Endothelial cell (in vitro differentiated cells): Measurements from ENCODE around the gene ADPRHL1. TPM values are rescaled to one million over a fixed set of nuclear protein-coding genes. Genes with fewer than 3 reads are reported as not detected.
"Not testable (repeated sequence)": the region's sequence is repeated elsewhere in the genome, so short reads cannot be mapped to it uniquely, and the experiment has no call there.

Source experiments
- DNase-seq: peaks from one replicate; pipeline ENCODE4 v3.0.0; 2021; ENCODE audit warnings: low spot score
- H3K27ac Mint-ChIP-seq: one replicate; pipeline ENCODE4 v1.8.0; 2021; ENCODE audit warnings: mixed read lengths, inconsistent platforms; ENCODE audit not compliant: unreplicated experiment
- H3K27me3 Mint-ChIP-seq: one replicate; pipeline ENCODE4 v1.8.0; 2021; ENCODE audit warnings: mild to moderate bottlenecking, moderate library complexity, mixed read lengths, inconsistent platforms; ENCODE audit not compliant: unreplicated experiment
- H3K36me3 Mint-ChIP-seq: one replicate; pipeline ENCODE4 v1.8.0; 2021; ENCODE audit warnings: mild to moderate bottlenecking, low read depth, mixed read lengths, inconsistent platforms; ENCODE audit not compliant: unreplicated experiment
- H3K4me1 Mint-ChIP-seq: one replicate; pipeline ENCODE4 v1.8.0; 2021; ENCODE audit warnings: mild to moderate bottlenecking, mixed read lengths, inconsistent platforms; ENCODE audit not compliant: unreplicated experiment
- H3K4me3 Mint-ChIP-seq: one replicate; pipeline ENCODE4 v1.8.0; 2021; ENCODE audit warnings: mild to moderate bottlenecking, mixed read lengths, inconsistent platforms; ENCODE audit not compliant: unreplicated experiment
- H3K9me3 Mint-ChIP-seq: one replicate; pipeline ENCODE4 v1.8.0; 2021; ENCODE audit warnings: mixed read lengths, inconsistent platforms; ENCODE audit not compliant: unreplicated experiment
- total RNA-seq: library from RNA; stranded (reverse); fragmentation: NEBNext Ultra II Directional; extraction: Animal tissue kit (Norgen Biotek cat#: 25700); gene quantifications from one replicate; pipeline ENCODE4 v1.2.1, GENCODE V29; 2021; ENCODE audit not compliant: unreplicated experiment
- TF ChIP-seq, protein P1 (sequence below): fragments of 200-600 bp; sonication (generic); IDR thresholded peaks from one replicate; pipeline ENCODE4 v1.5.0; 2021; ENCODE audit warnings: antibody characterized with exemption; ENCODE audit not compliant: unreplicated experiment

The ADPRHL1 gene
- total RNA-seq, 1 donor from 2014 or later: 1.5 TPM

DNA sequence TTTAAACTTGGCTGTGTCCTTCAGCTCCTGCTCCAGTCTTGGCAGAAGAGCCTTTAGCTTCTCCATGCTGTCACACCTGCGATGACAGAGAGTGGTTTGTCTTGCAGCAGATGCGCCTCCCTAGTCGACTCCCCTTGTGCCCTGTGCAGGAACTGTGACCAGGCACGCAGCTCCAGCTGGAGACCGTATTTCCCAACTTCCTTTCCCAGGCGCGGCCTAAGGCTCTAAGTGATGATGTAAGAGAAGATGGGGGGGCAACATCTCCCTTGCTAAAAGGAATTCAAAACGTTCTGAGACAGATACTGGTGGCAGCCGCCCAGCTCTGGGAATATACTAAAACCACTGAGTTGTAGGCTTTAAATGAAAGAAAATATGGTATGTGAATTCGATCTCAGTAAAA, 20.9 kb upstream of the ADPRHL1 start:
- Mint-ChIP-seq H3K27me3 (peaks cover 3% of the 10 kb centered on the region), H3K9me3 (no peaks in the 10 kb centered on the region), H3K4me3 (no peak overlapping the region), H3K27ac (no peak overlapping the region), H3K36me3 (peaks cover 29% of the 10 kb centered on the region), H3K4me1 (peaks cover 5% of the 10 kb centered on the region)
- no peak for DNase-seq
- TF ChIP-seq, protein P1, sequence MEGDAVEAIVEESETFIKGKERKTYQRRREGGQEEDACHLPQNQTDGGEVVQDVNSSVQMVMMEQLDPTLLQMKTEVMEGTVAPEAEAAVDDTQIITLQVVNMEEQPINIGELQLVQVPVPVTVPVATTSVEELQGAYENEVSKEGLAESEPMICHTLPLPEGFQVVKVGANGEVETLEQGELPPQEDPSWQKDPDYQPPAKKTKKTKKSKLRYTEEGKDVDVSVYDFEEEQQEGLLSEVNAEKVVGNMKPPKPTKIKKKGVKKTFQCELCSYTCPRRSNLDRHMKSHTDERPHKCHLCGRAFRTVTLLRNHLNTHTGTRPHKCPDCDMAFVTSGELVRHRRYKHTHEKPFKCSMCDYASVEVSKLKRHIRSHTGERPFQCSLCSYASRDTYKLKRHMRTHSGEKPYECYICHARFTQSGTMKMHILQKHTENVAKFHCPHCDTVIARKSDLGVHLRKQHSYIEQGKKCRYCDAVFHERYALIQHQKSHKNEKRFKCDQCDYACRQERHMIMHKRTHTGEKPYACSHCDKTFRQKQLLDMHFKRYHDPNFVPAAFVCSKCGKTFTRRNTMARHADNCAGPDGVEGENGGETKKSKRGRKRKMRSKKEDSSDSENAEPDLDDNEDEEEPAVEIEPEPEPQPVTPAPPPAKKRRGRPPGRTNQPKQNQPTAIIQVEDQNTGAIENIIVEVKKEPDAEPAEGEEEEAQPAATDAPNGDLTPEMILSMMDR: no peak

DNA sequence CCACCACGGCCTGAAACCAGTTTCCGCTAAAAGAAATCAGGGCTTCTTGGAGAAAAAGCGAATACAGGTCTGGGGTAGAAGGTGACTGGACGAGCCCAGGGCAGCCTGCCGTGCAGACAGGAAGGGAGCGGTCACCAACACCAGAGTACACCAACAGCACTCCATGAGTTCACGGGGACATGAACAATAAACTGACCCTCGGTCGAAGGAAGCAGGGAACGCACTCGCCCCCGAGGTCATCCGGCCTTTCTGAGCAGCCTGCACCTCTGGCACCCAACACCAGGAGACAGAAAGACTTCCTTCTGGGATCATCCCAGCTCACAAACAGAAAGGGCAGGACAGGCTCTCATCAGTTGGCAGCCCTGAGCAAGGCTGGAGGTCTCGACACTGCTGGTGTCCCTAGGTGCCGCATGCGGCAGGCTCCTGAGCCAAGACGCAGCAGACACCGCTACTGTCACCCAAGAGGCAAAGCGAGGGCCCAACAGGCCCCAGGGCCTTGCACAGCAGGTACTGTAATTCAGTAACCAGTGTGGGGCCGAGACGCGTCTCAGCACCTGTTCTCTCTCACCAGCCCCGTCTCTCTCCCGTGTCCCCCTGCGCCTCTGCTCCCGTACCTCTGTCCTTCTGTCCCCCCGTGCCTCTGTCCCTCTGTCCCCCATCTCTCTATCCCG, 19.2 kb upstream of the ADPRHL1 start:
- no peak for DNase-seq
- Mint-ChIP-seq H3K27ac (no peak overlapping the region), H3K27me3 (peaks cover 4% of the 10 kb centered on the region), H3K4me3 (no peak overlapping the region), H3K9me3 (no peaks in the 10 kb centered on the region), H3K36me3 (peaks cover 31% of the 10 kb centered on the region), H3K4me1 (peaks cover 13% of the 10 kb centered on the region)
- TF ChIP-seq, protein P1: no peak

DNA sequence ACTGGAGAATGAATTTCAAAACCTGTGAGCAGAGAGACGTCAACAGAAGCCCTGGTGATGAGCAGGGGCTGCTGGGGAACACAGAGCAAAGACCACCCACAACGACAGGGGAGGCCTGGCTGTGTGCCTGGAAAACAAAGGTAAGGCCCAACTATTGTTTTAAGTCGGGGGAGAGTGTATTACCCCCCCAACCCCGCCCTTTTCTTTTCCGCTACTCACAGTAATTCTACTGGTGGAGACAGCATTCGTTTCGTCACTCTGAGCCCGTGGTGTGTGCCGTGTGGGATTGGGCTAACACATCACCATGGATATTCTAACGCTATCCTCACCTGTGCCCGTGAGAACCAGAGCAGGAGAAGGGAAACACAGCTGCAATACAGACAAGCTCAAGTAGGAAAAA, 18.6 kb upstream of the ADPRHL1 start:
- H3K27ac Mint-ChIP-seq: no peak overlapping the region
- peaks cover 31% of the 10 kb centered on the region for H3K36me3 Mint-ChIP-seq
- H3K4me3 Mint-ChIP-seq: no peak overlapping the region
- peaks cover 4% of the 10 kb centered on the region for H3K27me3 Mint-ChIP-seq
- no peak for DNase-seq
- TF ChIP-seq, protein P1: no peak
- H3K4me1 Mint-ChIP-seq: peaks cover 13% of the 10 kb centered on the region
- H3K9me3 Mint-ChIP-seq: no peaks in the 10 kb centered on the region

DNA sequence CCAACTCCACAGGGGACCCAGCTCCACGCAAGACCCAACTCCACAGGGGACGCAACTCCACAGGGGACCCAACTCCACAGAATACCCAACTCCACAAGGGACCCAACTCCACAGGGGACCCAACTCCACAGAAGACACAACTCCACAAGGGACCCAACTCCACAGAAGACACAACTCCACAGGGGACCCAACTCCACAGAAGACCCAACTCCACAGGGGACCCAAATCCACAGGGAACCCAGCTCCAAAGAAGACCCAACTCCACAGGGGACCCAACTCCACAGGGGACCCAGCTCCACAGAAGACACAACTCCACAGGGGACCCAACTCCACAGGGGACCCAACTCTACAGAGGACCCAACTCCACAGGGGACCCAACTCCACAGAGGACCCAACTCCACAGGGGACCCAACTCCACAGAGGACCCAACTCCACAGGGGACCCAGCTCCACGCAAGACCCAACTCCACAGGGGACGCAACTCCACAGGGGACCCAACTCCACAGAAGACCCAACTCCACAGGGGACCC, 17.4 kb upstream of the ADPRHL1 start:
- H3K27ac Mint-ChIP-seq, DNase-seq, H3K9me3 Mint-ChIP-seq, H3K4me3 Mint-ChIP-seq, H3K27me3 Mint-ChIP-seq: not testable (repeated sequence)
- Mint-ChIP-seq H3K4me1 (peaks cover 13% of the 10 kb centered on the region), H3K36me3 (peaks cover 31% of the 10 kb centered on the region)

DNA sequence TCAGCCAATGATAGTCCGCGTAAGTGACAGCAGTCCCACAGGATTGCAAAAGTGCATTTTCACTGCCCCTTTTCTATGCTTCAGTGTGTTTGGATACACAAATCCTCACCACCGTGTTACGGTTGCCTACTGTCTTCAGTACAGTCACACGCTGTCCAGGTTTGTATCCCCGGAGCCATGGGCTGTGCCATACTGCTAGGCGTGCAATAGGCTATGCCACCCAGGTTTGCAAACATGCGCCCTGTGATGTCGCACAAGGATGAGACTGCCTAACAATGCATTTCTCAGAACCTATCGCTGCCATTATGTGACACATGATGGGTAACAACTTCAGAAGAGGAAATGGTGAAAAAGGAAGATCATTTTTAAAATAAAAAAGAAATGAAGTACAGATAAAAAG, 16.8 kb upstream of the ADPRHL1 start:
- peaks cover 26% of the 10 kb centered on the region for H3K36me3 Mint-ChIP-seq
- H3K9me3 Mint-ChIP-seq: no peaks in the 10 kb centered on the region
- no peak for DNase-seq
- H3K4me3 Mint-ChIP-seq: no peak overlapping the region
- H3K27ac Mint-ChIP-seq: no peak overlapping the region
- peaks cover 18% of the 10 kb centered on the region for H3K4me1 Mint-ChIP-seq
- TF ChIP-seq, protein P1: no peak
- peaks cover 4% of the 10 kb centered on the region for H3K27me3 Mint-ChIP-seq
